Nephron progenitor cell (in vitro differentiated cells): ENCODE measurements around the gene GAS2L1.

Source experiments
- DNase-seq: peaks from one replicate; pipeline ENCODE4 v3.0.0; 2021
- H3K27ac Mint-ChIP-seq: 2 replicates; pipeline ENCODE4 v1.8.0; 2021; ENCODE audit warnings: mild to moderate bottlenecking, moderate library complexity, mixed read lengths
- H3K27me3 Mint-ChIP-seq: 2 replicates; pipeline ENCODE4 v1.8.0; 2021; ENCODE audit warnings: mild to moderate bottlenecking, low read depth, mixed read lengths; ENCODE audit not compliant: poor library complexity
- H3K36me3 Mint-ChIP-seq: 2 replicates; pipeline ENCODE4 v1.8.0; 2021; ENCODE audit warnings: low read depth, mixed read lengths
- H3K4me1 Mint-ChIP-seq: 2 replicates; pipeline ENCODE4 v1.8.0; 2021; ENCODE audit warnings: mixed read lengths
- H3K4me3 Mint-ChIP-seq: 2 replicates; pipeline ENCODE4 v1.8.0; 2021; ENCODE audit warnings: mild to moderate bottlenecking, moderate library complexity, mixed read lengths
- H3K9me3 Mint-ChIP-seq: 2 replicates; pipeline ENCODE4 v1.8.0; 2021; ENCODE audit warnings: mild to moderate bottlenecking, moderate library complexity, mixed read lengths
- TF ChIP-seq, protein P1 (sequence below): fragments of 200-600 bp; sonication (generic); IDR thresholded peaks from 2 replicates; pipeline ENCODE4 v1.5.0; 2021; ENCODE audit warnings: antibody characterized with exemption

The GAS2L1 gene

GRCh38 chr22:29308791-29309262 is 2.4 kb downstream of the GAS2L1 start:
- no peak for DNase-seq
- Mint-ChIP-seq H3K9me3 (no peaks in the 10 kb centered on the region), H3K36me3 (no peaks in the 10 kb centered on the region), H3K4me3 (peak overlapping the region; percentile 30), H3K27ac (no peak overlapping the region), H3K4me1 (peaks cover 26% of the 10 kb centered on the region), H3K27me3 (peaks cover 19% of the 10 kb centered on the region)
- TF ChIP-seq, protein P1, sequence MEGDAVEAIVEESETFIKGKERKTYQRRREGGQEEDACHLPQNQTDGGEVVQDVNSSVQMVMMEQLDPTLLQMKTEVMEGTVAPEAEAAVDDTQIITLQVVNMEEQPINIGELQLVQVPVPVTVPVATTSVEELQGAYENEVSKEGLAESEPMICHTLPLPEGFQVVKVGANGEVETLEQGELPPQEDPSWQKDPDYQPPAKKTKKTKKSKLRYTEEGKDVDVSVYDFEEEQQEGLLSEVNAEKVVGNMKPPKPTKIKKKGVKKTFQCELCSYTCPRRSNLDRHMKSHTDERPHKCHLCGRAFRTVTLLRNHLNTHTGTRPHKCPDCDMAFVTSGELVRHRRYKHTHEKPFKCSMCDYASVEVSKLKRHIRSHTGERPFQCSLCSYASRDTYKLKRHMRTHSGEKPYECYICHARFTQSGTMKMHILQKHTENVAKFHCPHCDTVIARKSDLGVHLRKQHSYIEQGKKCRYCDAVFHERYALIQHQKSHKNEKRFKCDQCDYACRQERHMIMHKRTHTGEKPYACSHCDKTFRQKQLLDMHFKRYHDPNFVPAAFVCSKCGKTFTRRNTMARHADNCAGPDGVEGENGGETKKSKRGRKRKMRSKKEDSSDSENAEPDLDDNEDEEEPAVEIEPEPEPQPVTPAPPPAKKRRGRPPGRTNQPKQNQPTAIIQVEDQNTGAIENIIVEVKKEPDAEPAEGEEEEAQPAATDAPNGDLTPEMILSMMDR, result no peak

DNA sequence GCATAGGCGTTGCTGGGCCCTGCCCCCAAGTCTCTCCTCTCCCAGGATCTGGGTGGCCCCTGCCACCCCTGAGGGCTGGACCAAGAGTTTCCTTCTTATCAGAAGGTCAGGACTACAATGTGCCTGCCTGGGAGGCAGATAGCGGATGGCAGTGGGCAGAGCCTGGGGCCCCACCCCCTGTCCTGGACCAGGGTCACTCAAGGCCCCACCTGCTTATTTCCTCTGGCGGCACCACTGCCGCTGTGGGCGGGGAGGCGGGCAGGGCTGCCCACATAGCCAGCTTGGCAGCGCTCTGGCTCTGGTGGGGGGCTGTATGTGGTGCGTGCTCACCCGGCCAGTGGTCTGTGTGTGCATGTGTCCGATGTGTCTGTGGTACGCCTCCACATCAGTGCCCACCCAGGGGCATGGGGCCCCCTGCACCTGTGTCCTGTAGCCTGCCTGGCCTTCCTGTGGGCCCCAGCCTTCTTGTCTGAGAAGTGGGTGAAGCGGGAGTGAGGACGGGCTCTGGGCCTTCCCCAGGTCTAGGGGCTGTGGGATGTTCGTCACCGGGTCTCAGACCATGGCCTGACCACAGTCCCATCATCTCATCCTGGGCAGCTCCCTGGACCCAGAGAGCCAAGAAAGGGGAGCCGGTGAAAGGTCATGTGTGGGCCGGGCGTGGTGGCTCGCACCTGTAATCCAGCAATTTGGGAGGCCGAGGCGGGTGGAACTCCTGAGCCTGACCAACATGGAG is 3.0 kb downstream of the GAS2L1 start:
- H3K27ac Mint-ChIP-seq, result no peak overlapping the region
- no peak for DNase-seq

DNA sequence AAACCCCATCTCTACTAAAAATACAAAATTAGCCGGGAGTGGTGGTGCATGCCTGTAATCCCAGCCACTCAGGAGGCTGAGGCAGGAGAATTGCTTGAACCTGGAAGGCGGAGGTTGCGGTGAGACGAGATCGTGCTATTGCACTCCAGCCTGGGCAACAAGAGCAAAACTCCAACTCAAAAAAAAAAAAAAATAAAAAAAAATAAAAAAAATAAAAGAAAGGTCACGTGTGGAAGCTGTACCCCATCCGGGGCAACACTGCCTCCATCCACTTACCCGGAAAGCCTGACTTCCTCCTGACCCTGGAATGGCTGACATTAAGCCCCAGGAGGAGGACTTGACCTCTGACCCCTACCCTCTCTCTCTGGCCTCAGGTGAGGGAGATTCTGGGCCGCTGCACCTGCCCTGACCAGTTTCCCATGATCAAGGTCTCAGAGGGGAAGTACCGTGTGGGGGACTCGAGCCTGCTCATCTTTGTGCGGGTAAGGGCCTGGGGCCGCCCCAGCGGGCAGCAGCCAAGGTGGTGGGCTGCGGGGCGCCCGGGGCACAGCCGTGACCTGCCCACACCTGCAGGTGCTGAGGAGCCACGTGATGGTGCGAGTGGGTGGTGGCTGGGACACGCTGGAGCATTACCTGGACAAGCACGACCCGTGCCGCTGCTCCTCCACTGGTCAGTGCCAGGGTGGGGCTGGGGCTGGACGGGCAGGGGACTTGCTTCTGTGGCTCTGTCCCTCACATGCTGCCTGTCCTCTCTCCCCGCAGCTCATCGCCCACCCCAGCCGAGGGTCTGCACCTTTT is 3.8 kb downstream of the GAS2L1 start:
- Mint-ChIP-seq H3K9me3 (peaks cover 6% of the 10 kb centered on the region), H3K4me3 (no peak overlapping the region), H3K27ac (no peak overlapping the region), H3K4me1 (peaks cover 31% of the 10 kb centered on the region), H3K27me3 (peaks cover 30% of the 10 kb centered on the region), H3K36me3 (no peaks in the 10 kb centered on the region)
- no peak for DNase-seq
- TF ChIP-seq, protein P1, result no peak

More for the DNA sequence above, 3.0 kb downstream of the GAS2L1 start:
- H3K36me3 Mint-ChIP-seq, result no peaks in the 10 kb centered on the region
- H3K4me1 Mint-ChIP-seq, result peaks cover 31% of the 10 kb centered on the region
- H3K4me3 Mint-ChIP-seq, result no peak overlapping the region
- peaks cover 5% of the 10 kb centered on the region for H3K9me3 Mint-ChIP-seq
- H3K27me3 Mint-ChIP-seq, result peaks cover 26% of the 10 kb centered on the region
- TF ChIP-seq, protein P1, result no peak

GRCh38 chr22:29310863-29311339 is 4.5 kb downstream of the GAS2L1 start:
- TF ChIP-seq, protein P1, result no peak
- DNase-seq, result peak; percentile 84
- Mint-ChIP-seq H3K36me3 (no peaks in the 10 kb centered on the region), H3K27ac (no peak overlapping the region), H3K4me1 (peaks cover 29% of the 10 kb centered on the region), H3K27me3 (peaks cover 34% of the 10 kb centered on the region), H3K9me3 (peaks cover 6% of the 10 kb centered on the region), H3K4me3 (no peak overlapping the region)

DNA sequence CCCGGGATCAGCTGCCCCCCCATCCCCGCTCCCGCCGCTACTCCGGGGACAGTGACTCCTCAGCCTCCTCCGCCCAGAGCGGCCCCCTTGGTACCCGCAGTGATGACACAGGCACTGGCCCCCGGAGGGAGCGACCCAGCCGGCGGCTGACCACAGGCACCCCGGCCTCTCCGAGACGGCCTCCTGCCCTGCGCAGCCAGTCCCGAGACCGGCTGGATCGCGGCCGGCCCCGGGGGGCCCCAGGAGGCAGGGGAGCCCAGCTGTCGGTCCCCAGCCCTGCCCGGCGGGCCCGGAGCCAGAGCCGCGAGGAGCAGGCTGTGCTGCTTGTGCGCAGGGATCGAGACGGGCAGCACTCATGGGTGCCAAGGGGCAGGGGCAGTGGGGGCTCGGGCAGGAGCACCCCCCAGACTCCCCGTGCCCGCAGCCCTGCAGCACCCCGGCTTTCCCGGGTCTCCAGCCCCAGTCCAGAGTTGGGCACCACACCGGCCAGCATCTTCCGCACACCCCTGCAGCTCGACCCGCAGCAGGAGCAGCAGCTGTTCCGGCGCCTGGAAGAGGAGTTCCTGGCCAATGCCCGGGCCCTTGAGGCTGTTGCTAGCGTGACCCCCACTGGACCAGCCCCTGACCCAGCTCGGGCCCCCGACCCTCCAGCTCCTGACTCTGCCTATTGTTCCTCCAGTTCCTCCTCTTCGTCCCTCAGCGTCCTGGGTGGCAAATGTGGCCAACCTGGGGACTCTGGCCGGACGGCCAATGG is 5.2 kb downstream of the GAS2L1 start:
- Mint-ChIP-seq H3K27ac (no peak overlapping the region), H3K4me1 (peaks cover 27% of the 10 kb centered on the region), H3K27me3 (peaks cover 41% of the 10 kb centered on the region), H3K36me3 (no peaks in the 10 kb centered on the region), H3K9me3 (peaks cover 8% of the 10 kb centered on the region), H3K4me3 (no peak overlapping the region)
- TF ChIP-seq, protein P1, result no peak
- DNase-seq, result no peak
